ENCODE data around the gene TIMP2. TPM values are rescaled to one million over a fixed set of nuclear protein-coding genes. Genes with fewer than 3 reads are reported as not detected.
"Not testable (repeated sequence)": the region's sequence is repeated elsewhere in the genome, so short reads cannot be mapped to it uniquely, and the experiment has no call there.

Gene TIMP2
- total RNA-seq, 2 experiments from 2014 or later = 0.54 TPM; not detected in 1

DNA sequence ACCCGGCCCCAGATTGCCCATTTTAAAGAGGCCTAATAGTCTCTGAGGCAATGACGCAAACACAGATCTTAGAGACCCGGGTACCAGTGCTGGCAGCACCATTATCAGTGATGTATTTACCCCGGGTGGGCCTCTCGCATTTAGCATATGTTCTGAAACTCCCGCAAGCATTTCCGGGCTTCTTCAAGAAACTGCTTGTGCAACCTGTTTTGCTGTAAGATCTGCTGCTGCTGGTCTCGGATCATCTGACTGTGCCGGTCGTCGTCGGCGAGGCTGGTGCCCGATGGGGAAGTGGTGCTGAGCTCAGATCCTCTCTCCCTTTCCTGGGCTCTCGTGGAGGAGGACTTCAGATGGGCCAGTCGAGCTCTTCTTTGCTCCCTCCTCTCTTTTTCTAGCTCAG lies 34.7 kb downstream of the TIMP2 start:
- Histone ChIP-seq H3K36me3 (ENCODE audit: insufficient read depth, low read length) (no peaks in the 10 kb centered on the region), H3K27ac (ENCODE audit: low read depth, low read length, poor library complexity, severe bottlenecking) (no peak overlapping the region), H4K20me1 (ENCODE audit: insufficient read depth, low read length) (no peaks in the 10 kb centered on the region), H3K9me3 (ENCODE audit: low read length) (no peaks in the 10 kb centered on the region), H3K79me2 (ENCODE audit: insufficient read depth, low read depth, low read length) (no peaks in the 10 kb centered on the region), H3K9me2 (ENCODE audit: insufficient read depth, low read length) (no peaks in the 10 kb centered on the region), H2AFZ (ENCODE audit: low read length) (peak overlapping the region; percentile 9; the same call in 1 of the 2 replicates), H3K4me3 (ENCODE audit: low read depth, low read length, poor library complexity, severe bottlenecking) (no peak overlapping the region), H3K4me2 (ENCODE audit: low read length) (no peak overlapping the region), H3K4me1 (ENCODE audit: insufficient read depth, low read length, poor library complexity, severe bottlenecking) (peaks cover 20% of the 10 kb centered on the region)
- CTCF ChIA-PET (ENCODE audit: unreplicated experiment) = interaction anchor here (1.2 kb wide), 1 partner anchor 25 kb away, joined by 3 read pairs; no protein-coding TSS in a partner anchor
- DNase-seq (ENCODE audit: low spot score) = peak; percentile 52
- POLR2A ChIA-PET = interaction anchor here (0.6 to 0.7 kb wide), 2 partner anchors 17 to 33 kb away, joined by 4 to 5 read pairs; no protein-coding TSS in a partner anchor
- no peak for TF ChIP-seq EZH2phosphoT487 (IDR thresholded peaks at IDR 0.05; ENCODE audit: borderline replicate concordance, low read depth, low read length)
- TF ChIP-seq, protein P1, sequence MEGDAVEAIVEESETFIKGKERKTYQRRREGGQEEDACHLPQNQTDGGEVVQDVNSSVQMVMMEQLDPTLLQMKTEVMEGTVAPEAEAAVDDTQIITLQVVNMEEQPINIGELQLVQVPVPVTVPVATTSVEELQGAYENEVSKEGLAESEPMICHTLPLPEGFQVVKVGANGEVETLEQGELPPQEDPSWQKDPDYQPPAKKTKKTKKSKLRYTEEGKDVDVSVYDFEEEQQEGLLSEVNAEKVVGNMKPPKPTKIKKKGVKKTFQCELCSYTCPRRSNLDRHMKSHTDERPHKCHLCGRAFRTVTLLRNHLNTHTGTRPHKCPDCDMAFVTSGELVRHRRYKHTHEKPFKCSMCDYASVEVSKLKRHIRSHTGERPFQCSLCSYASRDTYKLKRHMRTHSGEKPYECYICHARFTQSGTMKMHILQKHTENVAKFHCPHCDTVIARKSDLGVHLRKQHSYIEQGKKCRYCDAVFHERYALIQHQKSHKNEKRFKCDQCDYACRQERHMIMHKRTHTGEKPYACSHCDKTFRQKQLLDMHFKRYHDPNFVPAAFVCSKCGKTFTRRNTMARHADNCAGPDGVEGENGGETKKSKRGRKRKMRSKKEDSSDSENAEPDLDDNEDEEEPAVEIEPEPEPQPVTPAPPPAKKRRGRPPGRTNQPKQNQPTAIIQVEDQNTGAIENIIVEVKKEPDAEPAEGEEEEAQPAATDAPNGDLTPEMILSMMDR (conservative IDR thresholded peaks at IDR 0.05; ENCODE audit: low read length) = no peak
- intact Hi-C loops (cut with micrococcal nuclease; ENCODE audit: unreplicated experiment) = no loop called here
- no TSS peak for BruUV-seq (replicated peaks)

DNA sequence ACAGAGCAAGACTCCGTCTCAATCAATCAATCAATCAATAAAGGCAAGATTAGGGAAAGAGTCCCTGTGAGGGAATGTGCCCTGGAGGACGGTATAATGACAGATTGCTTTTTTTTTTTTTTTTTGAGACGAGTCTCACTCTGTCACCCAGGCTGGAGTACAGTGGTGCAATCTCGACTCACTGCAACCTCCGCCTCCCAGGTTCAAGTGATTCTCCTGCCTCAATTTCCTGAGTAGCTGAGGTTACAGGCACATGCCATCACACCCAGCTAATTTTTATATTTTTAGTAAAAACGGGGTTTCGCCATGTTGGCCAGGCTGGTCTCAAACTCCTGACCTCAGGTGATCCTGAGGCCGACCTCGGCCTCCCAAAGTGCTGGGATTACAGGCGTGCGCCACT lies 35.1 kb downstream of the TIMP2 start:
- H3K36me3 ChIP-seq (ENCODE audit: insufficient read depth, low read length); intact Hi-C loops (cut with micrococcal nuclease; ENCODE audit: unreplicated experiment); H3K9me2 ChIP-seq (ENCODE audit: insufficient read depth, low read length); H4K20me1 ChIP-seq (ENCODE audit: insufficient read depth, low read length); H3K4me2 ChIP-seq (ENCODE audit: low read length); BruUV-seq (replicated peaks); H3K9me3 ChIP-seq (ENCODE audit: low read length); DNase-seq (ENCODE audit: low spot score); H3K79me2 ChIP-seq (ENCODE audit: insufficient read depth, low read depth, low read length); H3K4me3 ChIP-seq (ENCODE audit: low read depth, low read length, poor library complexity, severe bottlenecking); H3K27ac ChIP-seq (ENCODE audit: low read depth, low read length, poor library complexity, severe bottlenecking): not testable (repeated sequence)
- ChIA-PET POLR2A (interaction anchor here (0.7 kb wide), 2 partner anchors 32 to 688 kb away, joined by 3 to 4 read pairs; no protein-coding TSS in a partner anchor), CTCF (ENCODE audit: unreplicated experiment) (interaction anchor here (1.2 kb wide), 1 partner anchor 25 kb away, joined by 3 read pairs; no protein-coding TSS in a partner anchor)
- peaks cover 20% of the 10 kb centered on the region for H3K4me1 ChIP-seq (ENCODE audit: insufficient read depth, low read length, poor library complexity, severe bottlenecking)
- peak overlapping the region; percentile 9; the same call in 1 of the 2 replicates for H2AFZ ChIP-seq (ENCODE audit: low read length)

DNA sequence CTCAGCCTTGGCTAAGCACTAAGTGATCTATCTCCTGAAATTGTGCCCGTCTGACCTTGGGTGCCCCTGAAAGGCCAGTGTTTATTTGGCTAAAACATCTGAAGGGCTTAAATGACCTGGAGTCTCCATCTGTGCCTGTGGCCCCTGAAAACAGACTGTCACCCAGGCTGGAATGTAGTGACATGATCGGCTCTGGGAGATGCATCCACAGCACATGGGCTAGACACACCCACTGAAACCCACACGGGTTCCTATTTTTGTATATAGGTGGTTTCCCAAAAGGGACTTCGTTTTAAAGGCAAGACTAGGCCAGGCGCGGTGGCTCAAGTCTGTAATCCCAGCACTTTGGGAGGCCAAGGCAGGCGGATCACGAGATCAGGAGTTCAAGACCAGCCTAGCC lies 35.7 kb downstream of the TIMP2 start:
- Histone ChIP-seq H3K27ac (ENCODE audit: low read depth, low read length, poor library complexity, severe bottlenecking) (no peak overlapping the region), H3K79me2 (ENCODE audit: insufficient read depth, low read depth, low read length) (no peaks in the 10 kb centered on the region), H3K9me3 (ENCODE audit: low read length) (no peaks in the 10 kb centered on the region), H3K4me1 (ENCODE audit: insufficient read depth, low read length, poor library complexity, severe bottlenecking) (peaks cover 20% of the 10 kb centered on the region), H3K9me2 (ENCODE audit: insufficient read depth, low read length) (no peaks in the 10 kb centered on the region), H3K36me3 (ENCODE audit: insufficient read depth, low read length) (no peaks in the 10 kb centered on the region), H3K4me3 (ENCODE audit: low read depth, low read length, poor library complexity, severe bottlenecking) (no peak overlapping the region), H3K4me2 (ENCODE audit: low read length) (peak overlapping the region; percentile 30), H2AFZ (ENCODE audit: low read length) (no peak overlapping the region), H4K20me1 (ENCODE audit: insufficient read depth, low read length) (no peaks in the 10 kb centered on the region)
- CTCF ChIA-PET (ENCODE audit: unreplicated experiment) = no interaction called here
- intact Hi-C loops (cut with micrococcal nuclease; ENCODE audit: unreplicated experiment) = no loop called here
- POLR2A ChIA-PET = interaction anchor here (0.7 to 0.8 kb wide), 2 partner anchors 15 to 687 kb away, joined by 3 read pairs; no protein-coding TSS in a partner anchor
- peak; percentile 17 for DNase-seq (ENCODE audit: low spot score)
- BruUV-seq (replicated peaks) = no TSS peak
- TF ChIP-seq, protein P1 (conservative IDR thresholded peaks at IDR 0.05; ENCODE audit: low read length) = no peak
- TF ChIP-seq EZH2phosphoT487 (IDR thresholded peaks at IDR 0.05; ENCODE audit: borderline replicate concordance, low read depth, low read length) = no peak

All from OCI-LY7 (cell line).